ENCODE data around the gene CD24.
"Not testable (repeated sequence)": the region's sequence is repeated elsewhere in the genome, so short reads cannot be mapped to it uniquely, and the experiment has no call there.

CD24 gene

GRCh38 chr6:106973018-106973835 lies 1.3 kb downstream of the CD24 start:
- in situ Hi-C loops (cut with HindIII; ENCODE audit: low sequenced_read_pairs): no loop called here
- peak overlapping the region; percentile 52 for H3K4me3 ChIP-seq (ENCODE audit: low read depth, low read length)
- TF ChIP-seq CTCF (IDR thresholded peaks at IDR 0.05; ENCODE audit: low read depth, low read length): no peak
- peak; percentile 2 for DNase-seq (ENCODE audit: low read depth, low spot score)

GRCh38 chr6:106972500-106972899 lies 2.0 kb downstream of the CD24 start:
- H3K4me3 ChIP-seq (ENCODE audit: low read depth, low read length): peak overlapping the region; percentile 52
- DNase-seq (ENCODE audit: low read depth, low spot score): peak; percentile 7
- in situ Hi-C loops (cut with HindIII; ENCODE audit: low sequenced_read_pairs): no loop called here

GRCh38 chr6:106970769-106971168 lies 3.8 kb downstream of the CD24 start:
- H3K4me3 ChIP-seq (ENCODE audit: low read depth, low read length); DNase-seq (ENCODE audit: low read depth, low spot score); in situ Hi-C loops (cut with HindIII; ENCODE audit: low sequenced_read_pairs): not testable (repeated sequence)

More at GRCh38 chr6:106972500-106972899, 2.0 kb downstream of the CD24 start:
- no peak for TF ChIP-seq CTCF (IDR thresholded peaks at IDR 0.05; ENCODE audit: low read depth, low read length)

GRCh38 chr6:106967936-106968555 lies 6.5 kb downstream of the CD24 start:
- DNase-seq (ENCODE audit: low read depth, low spot score): no peak
- H3K4me3 ChIP-seq (ENCODE audit: low read depth, low read length): no peak overlapping the region
- in situ Hi-C loops (cut with HindIII; ENCODE audit: low sequenced_read_pairs): no loop called here
- TF ChIP-seq CTCF (IDR thresholded peaks at IDR 0.05; ENCODE audit: low read depth, low read length): no peak

GRCh38 chr6:106966671-106967640 lies 7.6 kb downstream of the CD24 start:
- in situ Hi-C loops (cut with HindIII; ENCODE audit: low sequenced_read_pairs): no loop called here
- DNase-seq (ENCODE audit: low read depth, low spot score): no peak
- H3K4me3 ChIP-seq (ENCODE audit: low read depth, low read length): no peak overlapping the region
- no peak for TF ChIP-seq CTCF (IDR thresholded peaks at IDR 0.05; ENCODE audit: low read depth, low read length)

GRCh38 chr6:106966229-106966628 lies 8.3 kb downstream of the CD24 start:
- in situ Hi-C loops (cut with HindIII; ENCODE audit: low sequenced_read_pairs): no loop called here
- no peak for TF ChIP-seq CTCF (IDR thresholded peaks at IDR 0.05; ENCODE audit: low read depth, low read length)
- H3K4me3 ChIP-seq (ENCODE audit: low read depth, low read length): no peak overlapping the region
- no peak for DNase-seq (ENCODE audit: low read depth, low spot score)

Measured in astrocyte of the spinal cord (primary cell).